Spleen (tissue), 11 donors: Measurements from ENCODE around the gene ZNF160. TPM values are rescaled to one million over a fixed set of nuclear protein-coding genes. Genes with fewer than 3 reads are reported as not detected.
"Not testable (repeated sequence)": the region's sequence is repeated elsewhere in the genome, so short reads cannot be mapped to it uniquely, and the experiment has no call there.

Experiments used
- DNase-seq: peaks from one replicate; pipeline ENCODE4 v3.0.0-alpha.2; 2020
- H3K27ac ChIP-seq, 8 donors: fragments of 200-600 bp; sonication (generic) in 7 of 8; 1 replicate in 4 of 8; 2 replicates in 4 of 8; pipeline versions ENCODE4 v1.5.0 to v1.8.0; 2016 to 2021; ENCODE audit warnings: inconsistent platforms in 4 of 8, mild to moderate bottlenecking in 4 of 8, moderate library complexity in 1 of 8
- H3K27me3 ChIP-seq, 7 donors: fragments of 200-600 bp; sonication (generic) in 6 of 7; replicated peaks in 1 of 7; 1 replicate in 4 of 7; 2 replicates in 3 of 7; pipeline versions ENCODE4 v1.5.0 to v1.8.0; 2016 to 2021; ENCODE audit warnings: inconsistent platforms in 3 of 7, mild to moderate bottlenecking in 1 of 7
- H3K36me3 ChIP-seq, 6 donors: fragments of 200-600 bp; sonication (generic) in 5 of 6; 1 replicate in 4 of 6; 2 replicates in 2 of 6; pipeline versions ENCODE4 v1.5.0 to v1.8.0; 2016 to 2021; ENCODE audit warnings: inconsistent platforms in 2 of 6
- H3K4me1 ChIP-seq, 6 donors: fragments of 200-600 bp; sonication (generic) in 5 of 6; 1 replicate in 3 of 6; 2 replicates in 3 of 6; pipeline versions ENCODE4 v1.5.0 to v1.8.0; 2016 to 2021; ENCODE audit warnings: inconsistent platforms in 3 of 6
- H3K4me3 ChIP-seq, 8 donors: fragments of 200-600 bp; sonication (generic) in 7 of 8; 1 replicate in 4 of 8; 2 replicates in 4 of 8; pipeline versions ENCODE4 v1.5.0 to v1.8.0; 2016 to 2021; ENCODE audit warnings: inconsistent platforms in 4 of 8, mild to moderate bottlenecking in 4 of 8, moderate library complexity in 2 of 8
- H3K9me3 ChIP-seq, 8 donors: fragments of 200-600 bp; sonication (generic) in 7 of 8; 1 replicate in 4 of 8; 2 replicates in 4 of 8; pipeline versions ENCODE4 v1.5.0 to v1.8.0; 2016 to 2021; ENCODE audit warnings: inconsistent platforms in 4 of 8
- POLR2A ChIP-seq, 3 donors: fragments of 450-650 bp; IDR thresholded peaks; one replicate each; pipeline ENCODE4 v1.5.1; 2017; ENCODE audit warnings: antibody characterized with exemption in 3 of 3, mild to moderate bottlenecking in 1 of 3
- POLR2AphosphoS5 ChIP-seq, 3 donors: sonication (generic); formaldehyde crosslinking; IDR thresholded peaks; one replicate each; pipeline ENCODE4 v1.5.1; 2017; ENCODE audit warnings: antibody characterized with exemption in 3 of 3
- WGBS, 5 donors: extraction: QIAGEN DNeasy Blood & Tissue Kit in 3 of 5; methylation state at CpG; one replicate each; pipeline versions ENCODE4 v1.1.5 to v1.1.7; 2013 to 2018; 5-methylcytosine and 5-hydroxymethylcytosine counted together
- intact Hi-C: fragments of 100-400 bp; cut with DNase I; formaldehyde crosslinking; loops from one replicate; pipeline ENCODE4 v1.15.0; 2023; ENCODE audit warnings: low total_unique reads
- polyA plus RNA-seq, 3 donors: library from polyadenylated mRNA; stranded (reverse); fragments of 200-250 nt; gene quantifications; one replicate each; pipeline ENCODE4 v1.2.1, GENCODE V29; 2013
- total RNA-seq, 7 donors: library from RNA; depleted of rRNA in 3 of 7; stranded (reverse); fragments of >200 nt in 3 of 7; fragmentation: NEBNext Ultra II Directional in 4 of 7; extraction: Animal tissue kit (Norgen Biotek cat#: 25700) in 4 of 7; gene quantifications; one replicate each; pipeline versions ENCODE4 v1.1.0 to v1.2.1, GENCODE V29; 2016 to 2021
- TF ChIP-seq, protein P1 (sequence below), 11 experiments: fragments of 200-600 bp in 7 of 11; fragments of 450-650 bp in 4 of 11; sonication (generic) in 4 of 11; IDR thresholded peaks in 8 of 11; conservative IDR thresholded peaks in 3 of 11; 1 replicate in 7 of 11; 2 replicates in 4 of 11; pipeline versions ENCODE4 v1.4.0 to v1.8.0; 2016 to 2021; ENCODE audit warnings: antibody characterized with exemption in 11 of 11, inconsistent platforms in 4 of 11, mild to moderate bottlenecking in 1 of 11
- donor health status: healthy with polysubstance abuse.
- donor health status: DM: no; HTN: no; CAD: no; lungs with moderate emphysema.
- donor health status: DM: no; HTN: no; CAD: no.
- donor health status: Bipolar disorder and iron deficiency.
- donor health status: healthy.
- donor health status: DM: no; HTN: no; CAD: no.
- donor health status: DM: yes; HTN: yes; CAD: no.

Gene ZNF160
- total and polyA plus RNA-seq, 10 donors = 14.4 to 154 (median 87.7) TPM

DNA sequence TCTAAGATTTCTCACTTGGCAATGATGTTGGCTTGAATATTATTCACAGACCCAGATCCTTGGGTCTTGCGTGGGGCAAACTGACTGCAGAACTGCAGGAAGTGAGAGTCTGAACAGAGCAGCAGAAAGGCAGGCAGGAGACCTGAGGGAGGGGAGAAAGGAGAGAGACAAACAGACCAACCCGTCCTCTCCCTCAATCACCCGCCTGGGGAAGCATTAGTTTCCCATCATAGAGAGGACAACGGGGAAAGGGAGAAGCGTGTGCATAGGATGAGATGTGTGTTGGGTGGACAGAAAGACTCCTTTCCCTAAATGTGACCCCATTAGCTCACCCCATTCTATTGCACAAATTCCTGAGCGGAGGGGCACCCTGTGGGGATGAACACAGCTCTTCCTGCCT, 6.6 kb downstream of the ZNF160 start:
- peaks cover 0 to 82% (median 12%) of the 10 kb centered on the region in 6 donors for H3K36me3 ChIP-seq
- intact Hi-C loops, DNase-seq, H3K27me3 ChIP-seq, H3K9me3 ChIP-seq, H3K4me3 ChIP-seq: not testable (repeated sequence)
- peak overlapping the region in 2 of 8 donors; percentile 76 to 80 for H3K27ac ChIP-seq
- peaks cover 9 to 75% (median 39%) of the 10 kb centered on the region in 6 donors for H3K4me1 ChIP-seq
- WGBS, 5 donors = 50 to 79% (median 62%) methylated on average over 4 to 5 of the region's 6 CpGs

DNA sequence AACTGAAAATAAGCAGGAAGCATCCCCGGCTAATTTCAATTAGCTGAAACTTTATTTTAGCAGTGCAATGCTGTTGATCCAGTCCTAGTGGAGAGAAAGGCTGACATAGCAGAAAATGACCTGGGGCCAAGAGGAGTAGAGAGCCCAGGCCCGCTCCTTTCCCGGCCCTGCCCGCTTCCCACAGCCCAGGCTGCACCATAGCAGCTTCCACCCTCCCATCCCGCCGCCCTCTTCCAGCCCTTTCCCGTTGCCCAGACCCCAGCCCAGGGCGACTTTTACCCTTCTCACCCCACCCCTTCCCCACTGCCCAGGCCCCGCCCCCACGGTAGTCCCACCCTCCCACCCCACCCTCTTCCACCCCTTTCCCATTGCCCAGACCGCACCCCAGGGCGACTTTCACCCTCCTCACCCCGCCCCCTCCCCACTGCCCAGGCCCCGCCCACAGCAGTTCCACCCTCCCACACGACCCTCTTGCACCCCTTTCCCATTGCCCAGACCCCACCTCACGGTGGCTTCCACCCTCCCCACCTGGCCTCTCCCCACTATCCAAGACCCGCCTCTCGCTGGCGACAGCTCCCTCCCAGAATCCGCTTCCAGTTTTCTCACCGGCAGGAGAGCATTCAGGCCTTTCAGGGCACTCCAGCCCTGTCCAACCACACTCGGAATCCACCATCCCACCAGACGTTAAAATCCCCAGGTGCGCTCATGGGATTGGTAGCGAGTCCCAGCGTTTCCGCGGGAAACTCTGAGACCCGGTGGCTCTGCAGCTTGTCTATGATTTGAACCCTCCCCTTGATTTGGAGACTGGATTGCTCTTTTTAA, 8.3 kb downstream of the ZNF160 start:
- H3K27ac ChIP-seq = peak overlapping the region in 7 of 8 donors; percentile 46 to 85 (median 76)
- intact Hi-C loops = no loop called here
- H3K4me3 ChIP-seq = peak overlapping the region in 1 of 8 donors; percentile 21
- 75 to 90% (median 80%) methylated on average over 26 to 29 of the region's 29 CpGs for WGBS, 5 donors
- H3K4me1 ChIP-seq = peaks cover 4 to 75% (median 33%) of the 10 kb centered on the region in 6 donors
- peak in 2 of 3 donors; percentile 36 to 60 for TF ChIP-seq POLR2AphosphoS5 (IDR thresholded peaks at IDR 0.05)
- TF ChIP-seq, protein P1, sequence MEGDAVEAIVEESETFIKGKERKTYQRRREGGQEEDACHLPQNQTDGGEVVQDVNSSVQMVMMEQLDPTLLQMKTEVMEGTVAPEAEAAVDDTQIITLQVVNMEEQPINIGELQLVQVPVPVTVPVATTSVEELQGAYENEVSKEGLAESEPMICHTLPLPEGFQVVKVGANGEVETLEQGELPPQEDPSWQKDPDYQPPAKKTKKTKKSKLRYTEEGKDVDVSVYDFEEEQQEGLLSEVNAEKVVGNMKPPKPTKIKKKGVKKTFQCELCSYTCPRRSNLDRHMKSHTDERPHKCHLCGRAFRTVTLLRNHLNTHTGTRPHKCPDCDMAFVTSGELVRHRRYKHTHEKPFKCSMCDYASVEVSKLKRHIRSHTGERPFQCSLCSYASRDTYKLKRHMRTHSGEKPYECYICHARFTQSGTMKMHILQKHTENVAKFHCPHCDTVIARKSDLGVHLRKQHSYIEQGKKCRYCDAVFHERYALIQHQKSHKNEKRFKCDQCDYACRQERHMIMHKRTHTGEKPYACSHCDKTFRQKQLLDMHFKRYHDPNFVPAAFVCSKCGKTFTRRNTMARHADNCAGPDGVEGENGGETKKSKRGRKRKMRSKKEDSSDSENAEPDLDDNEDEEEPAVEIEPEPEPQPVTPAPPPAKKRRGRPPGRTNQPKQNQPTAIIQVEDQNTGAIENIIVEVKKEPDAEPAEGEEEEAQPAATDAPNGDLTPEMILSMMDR (IDR thresholded peaks at IDR 0.05 in 8 of 11, conservative IDR thresholded peaks at IDR 0.05 in 3 of 11) = no peak
- H3K27me3 ChIP-seq = no peaks in the 10 kb centered on the region
- H3K36me3 ChIP-seq = peaks cover 0 to 88% (median 28%) of the 10 kb centered on the region in 6 donors
- DNase-seq = no peak
- H3K9me3 ChIP-seq = peaks cover 0 to 4% (median 0%) of the 10 kb centered on the region in 8 donors

DNA sequence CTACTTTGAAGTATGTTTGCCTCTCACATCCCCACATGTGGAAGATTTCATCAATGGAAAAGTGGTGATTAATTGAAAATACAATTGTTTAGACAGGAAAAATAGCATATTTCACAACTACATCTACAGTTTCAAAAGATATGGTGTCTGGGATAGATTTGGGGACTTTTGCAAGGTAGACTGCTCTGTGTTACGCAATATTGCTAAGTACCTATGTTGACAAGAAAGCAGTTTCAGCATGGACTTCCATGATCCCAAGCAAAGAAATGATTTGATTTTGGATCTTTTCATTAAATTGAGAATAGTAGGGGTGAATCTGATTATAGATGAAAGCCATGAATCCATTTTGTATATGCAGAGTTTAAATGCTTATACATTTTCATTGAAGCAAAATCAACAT, 10.5 kb downstream of the ZNF160 start:
- WGBS, 5 donors = 0 to 98% (median 46%) methylated on average over 1 of the region's 1 CpG
- Histone ChIP-seq H3K27ac (peak overlapping the region in 5 of 8 donors; percentile 20 to 85 (median 76)), H3K27me3 (no peaks in the 10 kb centered on the region), H3K9me3 (peaks cover 0 to 2% (median 0%) of the 10 kb centered on the region in 8 donors), H3K4me3 (no peak overlapping the region), H3K36me3 (peaks cover 0 to 88% (median 38%) of the 10 kb centered on the region in 6 donors), H3K4me1 (peaks cover 0 to 66% (median 26%) of the 10 kb centered on the region in 6 donors)
- intact Hi-C loops = no loop called here
- TF ChIP-seq POLR2AphosphoS5 (IDR thresholded peaks at IDR 0.05) (no peak), POLR2A (IDR thresholded peaks at IDR 0.05) (no peak)
- TF ChIP-seq, protein P1 (IDR thresholded peaks at IDR 0.05 in 8 of 11, conservative IDR thresholded peaks at IDR 0.05 in 3 of 11) = no peak
- DNase-seq = no peak

DNA sequence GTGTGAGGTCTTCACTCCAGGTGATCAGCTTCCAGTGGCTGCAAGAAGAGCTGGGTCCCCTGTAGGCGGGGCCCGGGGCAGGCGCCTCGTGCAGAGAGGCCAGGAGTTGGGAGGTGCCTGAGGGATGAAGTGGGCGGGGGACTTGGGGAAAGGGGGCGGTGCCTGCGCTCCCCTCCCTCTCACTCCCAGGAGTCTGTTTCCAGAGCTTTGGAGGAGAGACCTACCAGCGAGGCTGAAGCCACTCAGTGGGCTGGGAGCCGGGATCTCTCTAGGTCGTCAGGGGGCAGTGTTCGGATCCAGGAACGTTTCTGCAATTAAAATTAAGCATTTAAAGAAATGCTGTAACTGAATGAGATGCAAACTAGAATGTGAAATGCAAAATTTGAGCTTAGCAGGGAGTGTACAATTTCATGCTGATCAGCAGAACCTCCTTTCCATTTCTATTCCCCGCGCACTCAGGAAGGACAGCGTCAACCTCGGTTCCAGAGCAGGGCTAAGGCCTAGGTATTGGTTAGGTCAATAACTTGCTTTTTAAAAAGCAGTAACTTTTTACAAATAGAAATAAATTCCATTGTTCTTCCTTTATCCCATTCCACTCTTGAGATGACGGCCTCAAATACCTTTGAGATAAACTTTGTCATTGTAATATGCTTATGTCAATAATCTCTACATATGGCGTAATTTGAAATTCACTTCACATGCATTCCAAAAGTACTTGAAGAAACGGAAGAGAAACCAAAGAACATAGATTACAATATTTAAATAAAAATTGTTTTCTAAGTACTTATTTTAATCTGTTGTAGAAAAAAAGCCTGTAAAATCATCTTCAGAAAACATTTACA, 11.6 kb downstream of the ZNF160 start:
- WGBS, 5 donors = 89 to 93% (median 91%) methylated on average over 19 of the region's 19 CpGs
- peaks cover 0 to 95% (median 42%) of the 10 kb centered on the region in 6 donors for H3K36me3 ChIP-seq
- intact Hi-C loops = no loop called here

More for the DNA sequence above, 11.6 kb downstream of the ZNF160 start:
- TF ChIP-seq POLR2A (IDR thresholded peaks at IDR 0.05) = no peak
- peak in 2 of 3 donors; percentile 22 to 24 for TF ChIP-seq POLR2AphosphoS5 (IDR thresholded peaks at IDR 0.05)
- Histone ChIP-seq H3K9me3 (no peaks in the 10 kb centered on the region), H3K27me3 (no peaks in the 10 kb centered on the region), H3K4me1 (peaks cover 0 to 64% (median 23%) of the 10 kb centered on the region in 6 donors), H3K27ac (peak overlapping the region in 5 of 8 donors; percentile 37 to 89 (median 78)), H3K4me3 (no peak overlapping the region)
- DNase-seq = no peak
